Stimulated activated CD4-positive, alpha-beta T cell treated with anti-CD3 and anti-CD28 coated beads, Interleukin-12 subunit alpha, Interleukin-12 subunit beta, amount 100 ng/mL, for 24 hours (primary cell): Measurements from ENCODE around the gene MTMR10.

Experiments
- DNase-seq, 2 experiments: peaks; one replicate each; pipeline ENCODE4 v3.0.0-alpha.2; 2020; ENCODE audit warnings: low read depth in 2 of 2

Gene MTMR10

DNA sequence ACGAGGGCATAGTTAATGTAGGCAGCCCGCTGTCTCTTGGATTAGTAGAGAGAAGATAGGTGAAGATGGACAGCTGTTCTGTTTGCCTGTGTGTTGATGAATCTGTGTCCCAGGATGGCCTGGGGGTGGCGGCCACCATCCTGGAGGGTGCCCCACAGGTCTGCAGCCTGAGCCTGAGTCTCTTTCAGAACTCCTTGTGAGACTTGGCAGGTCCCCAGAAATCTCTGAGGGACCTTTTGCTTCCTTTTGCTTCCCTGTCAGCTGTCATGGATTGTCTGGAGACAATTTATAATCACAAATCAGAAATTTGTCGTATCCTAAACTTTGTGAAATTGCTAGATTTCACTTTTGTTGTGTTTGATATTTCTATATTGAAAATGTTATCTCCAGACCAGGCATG, 70.3 kb downstream of the MTMR10 start:
- no peak for DNase-seq

DNA sequence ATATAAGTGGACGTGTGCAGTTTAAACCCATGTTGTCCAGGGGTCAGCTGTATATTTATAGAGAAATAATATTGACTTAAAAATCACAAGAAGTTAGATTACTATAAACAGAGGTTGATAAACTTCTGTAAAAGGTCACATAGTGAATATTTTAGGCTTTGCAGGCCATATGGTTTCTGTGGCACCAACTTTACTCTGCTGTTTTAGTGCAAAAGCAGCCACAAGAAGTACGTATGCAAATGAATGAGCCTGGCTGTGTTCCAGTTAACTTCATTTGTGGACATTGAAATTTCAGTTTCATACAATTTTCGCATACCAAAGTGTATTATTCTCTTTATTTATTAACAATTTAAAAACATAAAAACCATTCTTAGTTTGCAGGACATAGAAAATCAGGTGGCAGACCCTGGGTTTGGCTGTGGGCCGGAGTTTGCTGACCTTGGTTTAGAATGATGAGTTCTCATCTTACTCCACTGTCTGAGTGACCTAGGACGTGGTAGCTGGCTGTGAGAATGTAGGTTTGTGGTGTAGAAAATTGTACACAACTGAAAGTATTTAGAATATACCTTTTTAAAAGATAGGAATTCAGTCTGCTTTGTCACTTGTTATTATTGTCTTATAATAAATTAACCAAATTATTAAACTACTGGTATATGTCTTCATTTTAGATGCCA, 71.4 kb downstream of the MTMR10 start:
- no peak for DNase-seq

DNA sequence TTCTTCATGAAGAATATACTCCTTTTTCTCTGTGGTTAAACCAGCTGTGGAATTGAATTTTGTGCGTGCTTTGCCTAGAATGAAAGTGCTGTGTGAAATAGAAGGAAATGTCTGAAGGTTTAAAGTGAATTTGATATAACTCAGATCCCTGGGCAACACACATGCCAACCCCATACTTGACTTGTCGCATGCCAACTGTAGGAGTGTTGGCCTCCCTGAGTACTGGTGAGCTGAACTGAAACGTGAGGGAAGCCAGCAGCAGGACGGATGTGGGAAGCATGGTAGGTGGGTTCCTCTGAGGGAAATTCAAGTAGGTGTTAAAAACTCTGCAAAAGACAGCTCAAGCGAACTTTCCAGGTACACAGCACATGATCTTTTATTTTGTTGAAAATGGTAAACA, 73.1 kb downstream of the MTMR10 start:
- no peak for DNase-seq

DNA sequence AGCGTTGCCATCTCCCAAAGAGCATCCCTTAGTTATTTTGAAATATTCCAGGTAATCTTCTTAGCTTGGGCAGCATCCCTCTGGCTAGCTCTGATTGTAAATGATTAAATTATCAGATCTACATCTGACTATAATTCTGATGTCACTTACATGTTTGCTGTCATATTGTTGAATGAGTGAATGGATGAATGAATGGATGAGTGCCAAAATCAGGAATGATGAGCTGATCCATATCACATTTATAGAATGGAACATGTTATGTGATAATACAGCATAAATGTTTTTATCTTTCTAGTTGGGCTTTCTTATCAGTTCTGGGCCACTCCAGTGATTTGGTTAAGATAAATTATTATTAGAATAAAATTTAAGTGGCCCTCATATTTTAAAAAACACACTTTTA, 73.8 kb downstream of the MTMR10 start:
- DNase-seq: no peak

DNA sequence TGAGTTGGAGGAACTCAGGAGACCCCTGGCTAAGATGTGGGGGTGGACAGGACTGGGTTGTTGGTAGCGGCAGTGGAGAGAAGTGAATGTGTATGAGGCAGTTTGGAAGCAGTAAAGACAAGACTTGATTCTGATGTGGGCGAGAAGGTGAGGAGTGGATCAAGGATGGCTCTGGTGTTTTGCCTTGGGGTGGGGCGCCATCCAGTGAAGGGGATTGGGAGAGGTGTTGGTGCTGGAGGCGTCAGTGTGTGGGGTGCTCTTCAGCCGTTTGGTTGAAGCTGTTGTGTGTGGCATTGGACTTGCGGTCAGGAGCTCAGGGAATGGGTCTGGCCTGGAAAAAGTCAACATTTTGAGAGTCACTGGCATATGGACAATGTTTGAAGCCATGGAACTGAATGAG, 74.4 kb downstream of the MTMR10 start:
- no peak for DNase-seq

DNA sequence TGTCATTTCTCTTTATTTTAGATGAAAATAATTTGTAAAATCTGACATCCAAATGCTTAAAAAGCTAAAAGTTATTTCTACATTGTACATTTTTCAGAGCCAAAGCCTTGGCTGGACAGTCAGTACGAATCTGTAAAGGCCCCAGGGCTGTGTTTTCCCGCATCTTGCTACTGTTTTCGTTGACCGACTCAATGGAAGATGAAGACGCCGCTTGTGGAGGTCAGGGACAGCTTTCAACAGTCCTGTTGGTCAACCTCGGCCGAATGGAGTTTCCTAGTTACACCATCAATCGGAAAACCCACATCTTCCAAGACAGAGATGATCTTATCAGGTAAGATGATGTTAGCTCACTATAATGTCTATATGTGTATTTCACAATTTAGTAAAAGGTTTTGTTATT, 77.7 kb downstream of the MTMR10 start:
- DNase-seq: no peak

DNA sequence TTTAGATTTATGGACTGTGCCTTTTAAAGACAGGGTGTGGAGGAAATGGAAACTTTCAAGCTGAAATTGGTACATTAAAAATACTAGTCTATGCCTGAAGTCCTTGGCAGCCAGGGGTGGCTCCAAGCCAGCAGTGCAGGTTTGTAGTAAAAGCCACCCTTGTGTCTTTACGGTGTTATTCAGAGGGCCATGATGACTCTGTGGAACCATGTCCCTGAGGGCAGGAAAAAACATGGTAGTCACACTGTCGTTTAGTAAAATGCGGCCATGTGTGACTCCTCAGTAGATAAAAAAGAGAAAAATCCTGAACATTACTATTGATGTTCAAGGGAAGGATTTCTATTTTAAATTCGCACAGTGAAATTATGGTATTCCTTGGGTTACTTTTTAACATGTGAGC, 85.1 kb downstream of the MTMR10 start:
- no peak for DNase-seq

DNA sequence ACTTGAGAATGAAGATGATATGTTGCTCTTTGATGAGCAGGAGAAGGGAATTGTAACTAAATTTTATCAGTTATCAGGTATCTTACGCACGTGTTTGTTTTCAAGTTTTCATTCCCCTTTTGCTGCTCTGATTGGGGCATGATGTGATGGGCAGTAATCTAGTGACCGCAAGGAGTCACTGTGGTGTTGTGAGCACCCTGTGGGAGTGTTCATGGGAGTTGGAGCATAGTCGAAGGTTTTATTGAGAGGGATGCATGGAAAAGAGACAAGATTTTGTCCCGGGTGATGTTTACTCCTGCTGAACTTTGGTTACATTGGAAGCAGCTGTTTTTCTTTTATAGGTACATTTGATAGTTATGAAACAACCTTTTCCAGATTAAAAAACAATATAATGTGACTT, 85.6 kb downstream of the MTMR10 start:
- DNase-seq: no peak

DNA sequence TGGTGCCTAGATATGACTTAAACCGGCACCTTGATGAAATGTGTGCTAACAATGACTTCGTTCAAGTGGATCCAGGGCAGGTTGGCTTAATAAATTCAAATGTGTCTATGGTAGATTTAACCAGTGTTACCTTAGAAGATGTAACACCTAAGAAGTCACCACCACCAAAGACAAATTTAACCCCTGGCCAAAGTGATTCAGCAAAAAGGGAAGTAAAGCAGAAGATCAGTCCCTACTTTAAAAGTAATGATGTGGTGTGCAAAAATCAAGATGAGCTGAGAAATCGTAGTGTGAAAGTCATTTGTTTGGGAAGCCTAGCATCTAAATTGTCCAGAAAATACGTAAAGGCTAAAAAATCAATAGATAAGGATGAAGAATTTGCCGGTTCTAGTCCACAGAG, 86.6 kb downstream of the MTMR10 start:
- DNase-seq: no peak

DNA sequence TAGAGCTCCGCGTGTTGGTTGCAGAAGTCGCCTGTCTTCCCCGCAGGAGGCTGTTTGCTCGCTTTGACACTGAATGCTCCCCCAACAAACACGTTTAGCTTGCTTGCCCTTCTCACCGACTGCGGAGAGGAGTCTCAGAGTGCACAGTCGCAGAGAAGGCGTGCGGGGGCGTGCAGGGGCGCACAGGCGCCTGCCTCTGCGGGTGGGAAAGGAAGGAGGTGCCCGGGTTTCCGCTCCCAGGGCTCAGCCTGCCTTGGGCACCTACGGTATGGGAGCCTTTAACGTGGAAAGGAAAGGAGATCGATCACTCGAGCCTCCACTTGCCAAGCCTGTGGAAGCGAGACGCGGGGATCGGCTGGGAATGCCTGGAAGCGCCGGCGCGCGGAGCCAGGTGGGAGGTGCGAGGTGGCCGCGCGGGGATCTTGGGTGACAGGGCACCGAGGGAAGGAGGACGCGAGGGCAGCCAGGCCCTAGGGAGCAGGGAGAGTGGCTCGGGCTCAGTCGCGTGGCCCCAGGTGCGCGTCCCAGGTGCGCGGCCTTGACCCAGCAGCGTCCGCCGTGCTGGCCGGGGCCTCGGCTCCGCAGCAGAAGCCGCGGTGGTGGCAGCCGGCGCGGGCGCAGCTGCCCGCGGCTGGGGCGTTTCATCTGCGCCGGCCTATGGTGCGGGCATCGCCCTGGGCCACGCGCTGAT, 87.8 kb downstream of the MTMR10 start, which contains the start of gene FAN1:
Gene FAN1 (plus strand): TSS at position 419 of the 691 bp plus-strand sequence. CDS start 749 bp downstream, outside the sequence.
- peak; percentile 71 to 79 for DNase-seq

DNA sequence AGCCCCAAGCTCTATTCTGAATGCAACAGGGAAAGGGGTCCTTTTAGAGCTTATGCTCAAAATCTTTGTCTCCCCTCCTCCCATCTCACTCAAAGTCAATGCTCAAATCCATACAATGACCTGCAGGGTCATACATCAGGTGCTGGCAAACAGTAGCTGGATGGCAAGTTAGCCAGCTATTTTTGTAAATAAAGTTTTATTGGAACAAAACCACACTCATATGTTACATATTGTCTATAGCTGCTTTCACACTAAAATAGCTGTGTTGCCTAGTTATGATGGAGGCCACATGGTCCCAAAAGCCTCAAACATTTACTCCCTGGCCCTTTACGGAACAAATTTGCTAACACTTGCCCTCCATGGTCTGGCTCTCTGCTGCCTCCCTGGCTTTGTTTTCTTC, 89.5 kb downstream of the MTMR10 start:
- DNase-seq: no peak

DNA sequence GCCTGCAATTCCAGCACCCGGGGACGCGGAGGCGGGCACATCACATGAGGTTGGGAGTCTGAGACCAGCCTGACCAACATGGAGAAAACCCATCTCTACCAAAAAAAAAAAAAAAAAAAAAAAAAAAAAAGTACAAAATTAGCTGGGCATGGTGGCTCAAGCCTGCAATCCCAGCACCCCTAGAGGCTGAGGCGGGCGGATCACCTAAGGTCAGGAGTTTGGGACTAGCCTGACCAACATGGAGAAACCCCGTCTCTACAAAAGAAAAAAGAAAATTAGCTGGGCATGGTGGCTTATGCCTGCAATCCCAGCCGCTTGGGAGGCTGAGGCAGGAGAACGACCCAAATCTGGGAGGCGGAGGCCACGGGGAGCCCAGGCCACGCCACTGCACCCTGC, 95.2 kb downstream of the MTMR10 start:
- no peak for DNase-seq

DNA sequence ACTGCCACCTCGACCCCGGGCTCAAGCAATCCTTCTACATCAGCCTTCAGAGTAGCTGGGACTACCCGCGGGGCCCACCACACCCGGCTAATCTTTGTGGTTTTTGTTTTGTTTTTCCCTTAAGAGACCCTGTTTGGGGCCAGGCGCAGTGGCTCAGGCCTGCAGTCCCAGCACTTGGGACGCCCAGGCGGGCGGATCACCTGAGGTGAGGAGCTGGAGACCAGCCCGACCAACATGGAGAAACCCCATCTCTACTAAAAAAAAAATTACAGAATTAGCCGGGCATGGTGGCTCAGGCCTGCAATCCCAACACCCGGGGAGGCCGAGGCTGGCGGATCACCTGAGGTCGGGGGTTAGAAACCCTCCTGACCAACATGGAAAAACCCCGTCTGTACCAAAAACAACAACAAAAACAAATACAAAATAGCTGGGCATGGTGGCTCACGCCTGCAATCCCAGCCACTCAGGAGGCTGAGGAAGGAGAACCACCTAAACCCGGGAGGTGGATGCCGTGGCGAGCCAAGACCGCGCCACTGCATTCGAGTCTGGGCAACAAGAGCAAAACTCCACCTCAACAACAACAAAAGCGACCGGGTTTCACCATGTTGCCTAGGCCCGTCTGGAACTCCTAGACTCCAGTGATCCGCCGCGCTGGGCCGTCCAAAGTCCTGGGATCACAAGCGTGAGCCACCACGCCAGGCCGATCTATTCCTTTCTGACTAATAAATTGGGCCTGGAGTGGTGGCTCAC, 95.8 kb downstream of the MTMR10 start:
- no peak for DNase-seq

DNA sequence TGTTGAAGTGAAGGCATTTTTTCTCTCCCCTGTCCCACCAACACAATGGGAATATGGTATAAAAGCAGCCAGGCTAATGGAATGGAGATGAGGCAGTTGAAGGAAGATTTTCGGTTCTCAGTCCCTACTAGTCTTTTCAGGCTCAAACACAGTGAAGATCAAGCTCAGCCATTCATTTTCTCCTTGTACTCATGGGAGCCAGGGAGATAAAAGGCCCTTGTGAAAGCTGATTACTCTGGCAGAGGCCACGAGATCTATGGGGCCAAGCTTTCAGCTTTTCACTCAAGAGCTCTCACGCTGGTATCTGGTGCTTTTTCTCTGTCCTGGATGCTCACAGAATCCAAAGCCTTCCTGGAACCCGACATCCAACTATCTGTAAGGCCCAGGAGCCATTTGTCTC, 102.2 kb downstream of the MTMR10 start:
- DNase-seq: no peak
